Prostate gland (tissue), 2 donors: ENCODE measurements around the gene KLF16. TPM values are rescaled to one million over a fixed set of nuclear protein-coding genes. Genes with fewer than 3 reads are reported as not detected.

Source experiments
- DNase-seq: peaks from one replicate; pipeline ENCODE4 v3.0.0-alpha.2; 2019; ENCODE audit warnings: low spot score
- H3K27ac ChIP-seq, 2 donors: fragments of 200-600 bp; sonication (generic); 2 replicates each; pipeline ENCODE4 v1.5.1; 2017 to 2019
- H3K27me3 ChIP-seq: fragments of 200-600 bp; sonication (generic); replicated peaks from 2 replicates; pipeline ENCODE4 v1.5.1; 2019; ENCODE audit not compliant: insufficient read depth
- H3K36me3 ChIP-seq, 2 donors: fragments of 200-600 bp; sonication (generic); 1 replicate in 1 of 2; 2 replicates in 1 of 2; pipeline versions ENCODE4 v1.5.1 to v1.8.1; 2017 to 2019
- H3K4me1 ChIP-seq: fragments of 200-600 bp; sonication (generic); replicated peaks from 2 replicates; pipeline ENCODE4 v1.5.1; 2019
- H3K4me3 ChIP-seq, 2 donors: fragments of 200-600 bp; sonication (generic); 2 replicates each; pipeline ENCODE4 v1.5.1; 2017 to 2019
- H3K9me3 ChIP-seq: fragments of 200-600 bp; sonication (generic); 2 replicates; pipeline ENCODE4 v1.5.1; 2017
- CTCF ChIP-seq, 4 experiments: fragments of 200-600 bp in 2 of 4; fragments of 450-650 bp in 2 of 4; sonication (generic) in 2 of 4; IDR thresholded peaks; 1 replicate in 3 of 4; 2 replicates in 1 of 4; pipeline ENCODE4 v1.5.1; 2016 to 2019; ENCODE audit warnings: antibody characterized with exemption in 4 of 4, mild to moderate bottlenecking in 2 of 4, moderate library complexity in 2 of 4
- POLR2A ChIP-seq: fragments of 450-650 bp; IDR thresholded peaks from one replicate; pipeline ENCODE4 v1.6.1; 2016; ENCODE audit warnings: antibody characterized with exemption, mild to moderate bottlenecking
- POLR2AphosphoS5 ChIP-seq: sonication (generic); formaldehyde crosslinking; IDR thresholded peaks from one replicate; pipeline ENCODE4 v1.6.1; 2017; ENCODE audit warnings: antibody characterized with exemption
- WGBS: methylation state at CpG from one replicate; pipeline ENCODE4 v1.1.5; 2018; 5-methylcytosine and 5-hydroxymethylcytosine counted together
- intact Hi-C: fragments of 100-400 bp; cut with DNase I; formaldehyde crosslinking; loops from one replicate; pipeline ENCODE4 v1.14.2; 2022
- total RNA-seq, 2 donors: library from RNA; depleted of rRNA; stranded (reverse); fragments of >200 nt; gene quantifications; one replicate each; pipeline ENCODE4 v1.1.0, GENCODE V29; 2016

Gene KLF16
- total RNA-seq, 2 donors from 2014 or later, result 8.4 to 22.8 TPM

GRCh38 chr19:1841209-1841924 lies 22.0 kb downstream of the KLF16 start:
- H3K27ac ChIP-seq, result no peak overlapping the region
- peaks cover 21% of the 10 kb centered on the region for H3K4me1 ChIP-seq
- TF ChIP-seq CTCF (IDR thresholded peaks at IDR 0.05), result no peak
- TF ChIP-seq POLR2AphosphoS5, result no peak
- no peak for TF ChIP-seq POLR2A
- no peak for DNase-seq
- 84% methylated on average over 35 of the region's 35 CpGs for WGBS
- no peaks in the 10 kb centered on the region for H3K27me3 ChIP-seq
- intact Hi-C loops, result no loop called here
- no peak overlapping the region for H3K4me3 ChIP-seq
- no peaks in the 10 kb centered on the region for H3K36me3 ChIP-seq
- no peaks in the 10 kb centered on the region for H3K9me3 ChIP-seq

GRCh38 chr19:1840541-1841115 lies 22.8 kb downstream of the KLF16 start:
- Histone ChIP-seq H3K27ac (no peak overlapping the region), H3K27me3 (no peaks in the 10 kb centered on the region), H3K4me3 (no peak overlapping the region), H3K36me3 (no peaks in the 10 kb centered on the region), H3K9me3 (no peaks in the 10 kb centered on the region), H3K4me1 (peaks cover 19% of the 10 kb centered on the region)
- TF ChIP-seq CTCF (IDR thresholded peaks at IDR 0.05) (no peak), POLR2A (no peak), POLR2AphosphoS5 (no peak)
- WGBS, result 77% methylated on average over 22 of the region's 22 CpGs
- no peak for DNase-seq
- intact Hi-C loops, result no loop called here

- intact Hi-C loops, result no loop called here
- Histone ChIP-seq H3K4me3 (no peak overlapping the region), H3K27ac (no peak overlapping the region), H3K36me3 (no peaks in the 10 kb centered on the region), H3K9me3 (no peaks in the 10 kb centered on the region), H3K4me1 (peaks cover 15% of the 10 kb centered on the region), H3K27me3 (no peaks in the 10 kb centered on the region)
- DNase-seq, result no peak
- TF ChIP-seq POLR2A (no peak), POLR2AphosphoS5 (no peak), CTCF (IDR thresholded peaks at IDR 0.05) (no peak)
- WGBS, result 76% methylated on average over 25 of the region's 25 CpGs
These were observed 23.5 kb downstream of the KLF16 start for GRCh38 chr19:1839658-1840540.

GRCh38 chr19:1837625-1838105 lies 25.7 kb downstream of the KLF16 start:
- H3K27me3 ChIP-seq, result no peaks in the 10 kb centered on the region
- intact Hi-C loops, result no loop called here
- no peaks in the 10 kb centered on the region for H3K4me1 ChIP-seq
- no peaks in the 10 kb centered on the region for H3K36me3 ChIP-seq
- H3K27ac ChIP-seq, result no peak overlapping the region
- 42% methylated on average over 23 of the region's 23 CpGs for WGBS
- H3K9me3 ChIP-seq, result no peaks in the 10 kb centered on the region
- TF ChIP-seq CTCF (IDR thresholded peaks at IDR 0.05) (peak; percentile 48 to 67 (median 50)), POLR2AphosphoS5 (no peak), POLR2A (no peak)
- no peak for DNase-seq
- no peak overlapping the region for H3K4me3 ChIP-seq
